GM21367 (cell line): Measurements from ENCODE around the gene KLRB1.
"Not testable (repeated sequence)": the region's sequence is repeated elsewhere in the genome, so short reads cannot be mapped to it uniquely, and the experiment has no call there.

Experiments used
- ATAC-seq: cut with Tn5 transposase; IDR thresholded peaks from one replicate; pipeline ENCODE4 v1.9.1; 2021; ENCODE audit not compliant: unreplicated experiment

KLRB1 gene

DNA sequence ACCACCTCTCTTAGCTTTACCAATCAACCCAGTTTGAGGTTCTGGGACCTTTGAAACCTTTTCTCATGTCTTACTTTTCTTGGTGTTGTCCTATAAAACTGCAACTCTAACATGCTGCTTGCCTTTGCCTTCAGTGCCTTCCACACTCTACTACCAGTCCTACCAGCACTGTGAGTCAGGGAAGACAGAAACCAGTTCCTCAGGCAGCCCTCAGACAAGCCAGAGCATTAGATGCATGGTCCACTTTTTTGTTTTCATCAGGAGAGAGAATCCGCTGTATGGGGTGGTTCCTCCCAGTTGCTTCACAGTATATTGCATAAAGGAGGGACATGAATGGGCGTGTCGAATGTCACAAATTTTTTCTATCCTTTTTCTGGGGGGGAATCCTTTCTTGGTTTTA lies 17.3 kb upstream of the KLRB1 start:
- ATAC-seq, result no peak

DNA sequence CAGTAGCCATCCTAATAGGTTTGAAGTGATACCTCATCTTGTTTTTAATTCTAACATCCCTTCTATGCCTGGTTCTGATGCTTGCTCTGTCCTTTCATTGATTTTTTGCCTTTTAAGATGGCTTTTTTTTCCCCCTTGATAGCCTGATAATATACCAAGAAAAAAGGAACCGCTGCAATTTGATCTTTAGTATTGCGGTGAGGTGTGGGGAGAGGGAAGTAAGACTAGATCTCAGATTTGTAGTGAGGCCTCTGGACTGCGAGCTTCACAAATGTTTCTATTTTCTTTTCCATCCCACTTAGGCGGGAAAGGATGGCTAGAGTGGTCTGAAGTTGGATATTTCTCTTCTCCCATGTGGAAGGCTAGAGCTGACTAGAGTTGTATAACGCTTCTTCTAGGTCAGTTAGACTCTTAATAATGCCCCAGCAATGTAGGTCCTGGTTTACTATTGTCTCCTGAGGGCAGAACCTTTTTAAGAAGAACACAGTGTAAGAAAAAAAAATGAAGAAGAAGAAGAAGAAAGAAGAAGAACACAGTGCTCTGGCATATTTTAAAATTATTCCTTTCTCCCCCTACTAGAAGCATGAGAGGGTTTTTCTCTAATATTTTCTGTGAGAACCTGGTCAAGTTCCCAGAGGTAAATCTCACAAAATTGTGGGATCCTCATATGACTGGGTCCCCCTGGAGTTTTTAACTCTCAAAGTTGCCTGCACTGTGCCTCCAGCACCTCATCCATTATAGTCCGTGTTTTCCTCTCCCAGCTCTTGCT lies 11.9 kb upstream of the KLRB1 start:
- ATAC-seq, result no peak

GRCh38 chr12:9618906-9619305 lies 11.2 kb upstream of the KLRB1 start:
- not testable (repeated sequence) for ATAC-seq

GRCh38 chr12:9617124-9617523 lies 9.4 kb upstream of the KLRB1 start:
- no peak for ATAC-seq

DNA sequence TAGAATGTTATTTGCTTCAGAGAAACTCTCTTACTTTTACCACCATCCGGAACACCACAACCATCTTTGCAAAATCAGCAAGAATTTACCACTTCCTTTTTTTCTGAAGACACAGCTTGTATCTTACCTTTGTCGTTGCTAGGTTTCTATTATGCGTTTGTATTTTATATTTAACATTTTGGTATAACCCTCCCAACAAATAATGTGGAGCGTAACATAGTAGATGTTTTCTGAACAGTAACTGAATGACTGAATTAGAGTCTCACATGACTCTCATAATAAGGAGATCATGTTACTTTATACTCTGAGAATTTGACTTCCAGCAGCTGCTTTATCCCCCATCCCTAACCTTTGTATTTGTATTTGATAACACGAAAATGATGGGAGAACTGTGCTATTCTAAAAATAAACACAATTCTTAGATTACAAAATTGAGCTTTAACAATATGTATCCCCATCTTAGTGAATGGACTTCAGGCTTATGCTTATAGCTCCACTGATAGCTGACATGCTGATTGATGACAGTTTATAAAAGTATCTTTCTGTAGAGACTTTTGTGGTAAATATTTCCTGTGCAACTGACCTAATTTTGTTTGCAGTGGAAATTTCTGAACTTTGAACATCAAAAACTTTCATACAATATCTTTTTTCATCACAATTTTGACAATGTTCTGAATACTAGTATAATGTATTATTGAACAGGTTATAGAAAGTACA lies 7.9 kb upstream of the KLRB1 start:
- ATAC-seq, result no peak

DNA sequence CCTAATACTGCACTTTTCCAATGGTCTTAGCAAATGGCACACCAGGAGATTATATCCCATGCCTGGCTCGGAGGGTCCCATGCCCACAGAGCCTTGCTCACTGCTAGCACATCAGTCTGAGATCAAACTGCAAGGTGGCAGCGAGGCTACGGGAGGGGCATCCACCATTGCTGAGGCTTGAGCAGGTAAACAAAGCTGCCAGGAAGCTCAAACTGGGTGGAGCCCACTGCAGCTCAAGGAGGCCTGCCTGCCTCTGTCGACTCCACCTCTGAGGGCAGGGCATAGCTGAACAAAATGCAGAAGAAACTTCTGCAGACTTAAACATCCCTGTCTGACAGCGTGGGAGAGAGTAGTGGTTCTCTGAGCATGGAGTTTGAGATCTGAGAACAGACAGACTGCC lies 2.9 kb upstream of the KLRB1 start:
- ATAC-seq, result not testable (repeated sequence)

- no peak for ATAC-seq
Measured at GRCh38 chr12:9606736-9607372, 862 bp downstream of the KLRB1 start.

DNA sequence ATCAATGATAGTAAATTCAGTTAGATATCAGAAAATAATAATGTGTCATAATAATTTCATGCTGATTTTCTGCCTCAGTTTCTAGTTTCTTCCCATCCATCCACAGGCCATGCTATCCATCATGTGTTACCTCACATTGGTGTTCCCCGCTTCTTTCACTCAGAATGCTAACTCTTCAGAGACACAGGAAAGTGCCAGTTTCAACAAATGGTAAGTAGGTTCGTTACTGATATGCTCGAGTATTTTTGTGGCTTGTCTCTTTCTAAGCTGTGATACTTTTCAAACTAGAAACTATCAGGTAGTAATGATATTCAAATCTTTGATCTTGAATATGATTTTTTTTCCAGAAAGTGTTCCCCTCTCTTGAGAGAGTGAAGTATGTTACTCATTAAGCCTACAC lies 1.5 kb downstream of the KLRB1 start:
- no peak for ATAC-seq

GRCh38 chr12:9605483-9605882 lies 2.2 kb downstream of the KLRB1 start:
- ATAC-seq, result no peak

DNA sequence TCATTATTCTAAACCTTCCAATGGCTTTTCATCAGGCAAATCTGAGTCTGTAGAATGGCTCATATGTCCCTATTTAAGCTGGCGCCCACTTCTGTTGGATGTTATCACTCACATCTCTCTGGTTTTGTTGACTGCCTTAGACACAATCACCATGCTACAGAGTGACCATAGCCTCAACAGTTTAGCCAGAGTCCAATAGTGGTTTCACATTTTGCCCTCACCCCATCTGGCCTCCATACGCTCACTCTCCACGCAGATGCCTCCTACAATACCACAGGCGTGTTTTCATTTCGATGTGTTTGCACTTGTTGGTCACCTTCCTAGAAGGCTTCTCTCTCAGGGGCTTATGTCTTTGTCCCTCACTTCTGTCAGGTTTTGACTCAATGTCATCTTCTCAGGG lies 3.4 kb downstream of the KLRB1 start:
- no peak for ATAC-seq

DNA sequence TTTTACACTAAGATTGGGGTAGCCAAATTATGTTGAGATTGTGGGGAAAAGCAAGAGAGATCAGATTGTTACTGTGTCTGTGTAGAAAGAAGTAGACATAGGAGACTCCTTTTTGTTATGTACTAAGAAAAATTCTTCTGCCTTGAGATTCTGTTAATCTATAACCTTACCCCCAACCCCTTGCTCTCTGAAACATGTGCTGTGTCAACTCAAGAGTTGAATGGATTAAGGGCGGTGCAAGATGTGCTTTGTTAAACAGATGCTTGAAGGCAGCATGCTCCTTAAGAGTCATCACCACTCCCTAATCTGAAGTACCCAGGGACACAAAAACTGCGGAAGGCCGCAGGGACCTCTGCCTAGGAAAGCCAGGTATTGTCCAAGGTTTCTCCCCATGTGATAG lies 7.3 kb downstream of the KLRB1 start:
- not testable (repeated sequence) for ATAC-seq

- no peak for ATAC-seq
Measured at GRCh38 chr12:9598363-9598762, 9.4 kb downstream of the KLRB1 start.

- no peak for ATAC-seq
Measured at GRCh38 chr12:9597365-9597764, 10.4 kb downstream of the KLRB1 start.

DNA sequence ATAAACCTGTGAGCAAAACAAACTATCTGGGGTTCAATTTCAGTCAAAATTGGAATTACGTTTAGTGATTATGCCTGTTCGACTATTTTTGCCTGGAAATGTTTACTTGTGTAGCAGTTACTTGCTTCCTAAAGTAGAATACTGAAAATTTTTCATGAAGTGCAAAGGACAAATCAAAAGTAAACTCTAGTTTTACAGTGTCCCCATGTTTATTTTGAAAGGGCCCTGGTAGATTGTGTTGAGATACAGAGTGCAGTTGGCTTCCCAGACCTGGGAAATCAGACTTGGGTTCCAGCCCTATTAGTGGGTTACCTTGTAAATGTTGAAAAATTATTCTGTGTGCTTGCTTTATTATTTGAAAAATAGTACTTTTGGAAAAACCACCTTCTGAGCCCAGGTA lies 17.3 kb downstream of the KLRB1 start:
- ATAC-seq, result no peak

DNA sequence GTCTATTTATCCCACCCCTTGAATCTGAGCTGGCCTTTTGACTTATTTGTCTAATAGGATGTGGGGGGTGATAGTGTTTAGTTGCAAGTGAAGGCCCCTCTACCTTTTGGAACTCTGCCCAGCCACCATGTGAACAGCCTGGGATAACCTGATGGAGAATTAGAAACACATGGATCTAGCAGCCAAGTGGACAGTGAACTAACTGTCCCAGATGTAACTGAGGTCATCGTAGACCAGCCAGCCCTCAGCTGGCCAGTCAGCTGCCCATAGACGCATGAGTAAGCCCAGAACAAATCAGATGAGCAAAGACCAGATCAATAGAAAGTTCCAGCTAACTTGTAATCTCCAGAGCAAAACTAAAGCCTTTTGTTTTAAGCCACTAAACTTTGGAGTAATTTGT lies 19.0 kb downstream of the KLRB1 start:
- ATAC-seq, result no peak

- no peak for ATAC-seq
Measured at GRCh38 chr12:9587987-9588600, 19.6 kb downstream of the KLRB1 start.

DNA sequence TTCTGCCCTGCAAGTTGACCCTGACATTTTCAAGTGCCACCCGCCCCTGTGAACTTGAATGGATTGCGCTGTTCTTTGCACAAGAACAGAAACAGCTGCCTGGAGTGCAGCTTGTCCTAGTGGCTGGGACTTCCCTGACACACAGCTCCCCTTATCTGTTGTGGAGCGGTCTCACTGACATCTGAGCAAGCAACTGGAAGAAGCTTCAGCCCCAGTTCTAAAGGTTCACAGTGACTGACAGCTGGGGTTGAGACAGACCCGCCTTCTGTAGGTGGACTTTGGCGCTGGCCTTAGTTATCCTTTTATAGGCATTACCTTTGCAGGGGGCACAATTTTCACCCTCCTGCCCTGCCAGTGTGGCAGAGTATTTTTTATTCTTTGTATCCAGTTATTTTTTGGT lies 30.0 kb downstream of the KLRB1 start:
- not testable (repeated sequence) for ATAC-seq

GRCh38 chr12:9567151-9567550 lies 40.6 kb downstream of the KLRB1 start:
- ATAC-seq, result not testable (repeated sequence)

DNA sequence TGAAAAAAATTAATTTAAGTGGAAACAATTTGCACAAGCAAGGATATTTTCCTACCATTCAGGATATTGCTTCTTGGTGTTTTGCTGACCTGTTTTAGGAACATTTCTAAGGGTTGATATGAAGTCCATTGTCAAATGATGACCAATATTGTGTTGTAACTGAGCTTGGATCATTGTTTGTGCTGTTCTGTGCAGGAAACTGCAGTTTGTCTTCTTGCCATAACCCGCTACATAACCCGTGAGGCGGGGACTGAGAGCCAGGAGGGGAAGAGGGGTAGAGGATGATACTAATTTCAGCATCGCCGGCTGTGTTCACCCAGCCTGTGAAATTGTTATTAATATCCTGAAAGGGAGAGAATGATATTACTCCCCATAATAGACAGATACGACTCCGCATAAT lies 41.6 kb downstream of the KLRB1 start:
- ATAC-seq, result not testable (repeated sequence)

- ATAC-seq, result not testable (repeated sequence)
Measured at GRCh38 chr12:9564418-9564817, 43.3 kb downstream of the KLRB1 start.

DNA sequence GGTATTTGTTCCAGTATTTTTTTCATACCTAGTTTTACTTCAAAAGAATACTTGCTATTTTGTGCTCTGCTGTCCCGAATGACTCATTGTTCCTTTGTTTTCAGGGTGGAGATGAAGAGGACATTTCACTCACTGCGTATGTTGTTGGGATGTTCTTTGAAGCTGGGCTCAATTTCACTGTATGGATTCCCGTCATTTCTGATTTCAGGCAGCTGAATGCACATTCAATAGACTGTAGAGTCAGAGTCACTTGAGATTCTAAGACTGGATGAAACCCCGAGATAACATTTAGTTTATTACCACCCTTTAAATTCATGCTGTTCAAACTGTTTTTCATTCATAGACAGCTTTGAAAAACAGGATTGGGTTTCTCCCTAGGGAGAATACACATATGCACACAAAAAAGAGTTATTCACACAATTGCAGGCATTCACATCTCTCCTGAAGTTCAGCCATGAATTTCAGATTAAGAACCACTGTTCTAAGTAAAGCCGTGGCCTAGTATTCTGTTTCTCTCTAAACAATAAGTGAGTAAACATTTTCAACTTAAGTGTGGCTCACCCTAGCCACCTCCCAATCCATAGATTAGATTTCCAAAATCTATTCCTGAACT lies 44.8 kb downstream of the KLRB1 start:
- ATAC-seq, result not testable (repeated sequence)
